Right lobe of liver (tissue), 4 donors: Measurements from ENCODE around the gene CLMP.

Experiments
- POLR2A ChIP-seq: fragments of 450-650 bp; IDR thresholded peaks from one replicate; pipeline ENCODE4 v1.6.1; 2017; ENCODE audit warnings: antibody characterized with exemption, mild to moderate bottlenecking
- TF ChIP-seq, protein P1 (sequence below), 4 donors: fragments of 200-600 bp in 3 of 4; fragments of 450-650 bp in 1 of 4; IDR thresholded peaks; one replicate each; pipeline versions ENCODE4 v1.5.1 to v1.8.0; 2016 to 2022; ENCODE audit warnings: antibody characterized with exemption in 4 of 4, mild to moderate bottlenecking in 2 of 4
- donor health status: DM: no; HTN: no; CAD: no.
- donor health status: DM: no; HTN: no; CAD: no.
- donor health status: DM: no; HTN: yes; CAD: no.

DNA sequence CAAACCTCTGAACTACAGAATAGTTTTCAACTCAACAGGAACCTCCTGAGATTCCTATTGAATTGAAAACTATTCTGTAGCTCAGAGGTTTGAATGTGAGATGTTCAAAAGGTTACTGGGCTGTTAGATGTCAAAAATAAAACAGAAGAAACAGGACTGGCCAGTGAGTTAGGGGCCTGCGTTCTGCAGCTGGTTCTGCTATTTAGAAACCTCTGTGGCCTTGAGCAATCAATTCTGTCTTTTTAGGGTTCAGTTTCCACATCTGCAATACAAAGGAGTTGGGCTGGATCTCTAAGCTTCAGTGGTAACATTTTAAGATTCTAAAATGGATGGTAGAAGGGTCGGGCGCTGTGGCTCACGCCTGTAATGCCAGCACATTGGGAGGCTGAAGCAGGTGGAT is 55.8 kb downstream of the CLMP start:
- TF ChIP-seq, protein P1, sequence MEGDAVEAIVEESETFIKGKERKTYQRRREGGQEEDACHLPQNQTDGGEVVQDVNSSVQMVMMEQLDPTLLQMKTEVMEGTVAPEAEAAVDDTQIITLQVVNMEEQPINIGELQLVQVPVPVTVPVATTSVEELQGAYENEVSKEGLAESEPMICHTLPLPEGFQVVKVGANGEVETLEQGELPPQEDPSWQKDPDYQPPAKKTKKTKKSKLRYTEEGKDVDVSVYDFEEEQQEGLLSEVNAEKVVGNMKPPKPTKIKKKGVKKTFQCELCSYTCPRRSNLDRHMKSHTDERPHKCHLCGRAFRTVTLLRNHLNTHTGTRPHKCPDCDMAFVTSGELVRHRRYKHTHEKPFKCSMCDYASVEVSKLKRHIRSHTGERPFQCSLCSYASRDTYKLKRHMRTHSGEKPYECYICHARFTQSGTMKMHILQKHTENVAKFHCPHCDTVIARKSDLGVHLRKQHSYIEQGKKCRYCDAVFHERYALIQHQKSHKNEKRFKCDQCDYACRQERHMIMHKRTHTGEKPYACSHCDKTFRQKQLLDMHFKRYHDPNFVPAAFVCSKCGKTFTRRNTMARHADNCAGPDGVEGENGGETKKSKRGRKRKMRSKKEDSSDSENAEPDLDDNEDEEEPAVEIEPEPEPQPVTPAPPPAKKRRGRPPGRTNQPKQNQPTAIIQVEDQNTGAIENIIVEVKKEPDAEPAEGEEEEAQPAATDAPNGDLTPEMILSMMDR (IDR thresholded peaks at IDR 0.05), result no peak
- no peak for TF ChIP-seq POLR2A
